ENCODE measurements around the gene CFAP97D2. TPM values are rescaled to one million over a fixed set of nuclear protein-coding genes. Genes with fewer than 3 reads are reported as not detected.

The CFAP97D2 gene
- total and polyA plus RNA-seq, 2 of the 13 experiments (the other 11 are each of a cell fraction or from before 2014, with no cell fraction given), result not detected

- DNase-seq (ENCODE audit: low spot score) (no peak), ATAC-seq (no peak), FAIRE-seq (no peak)
- no peak overlapping the region for H3K9ac ChIP-seq (ENCODE audit: insufficient read depth, low read depth, low read length)
- H3K27ac ChIP-seq (ENCODE audit: extremely low read length, insufficient read depth, low read length), result no peak overlapping the region
- H2AFZ ChIP-seq (ENCODE audit: low read length), result no peak overlapping the region
- H4K20me1 ChIP-seq (ENCODE audit: insufficient read depth, low read length), result no peaks in the 10 kb centered on the region
- no peaks in the 10 kb centered on the region for H3K4me1 ChIP-seq (ENCODE audit: insufficient read depth, low read length)
- H3K4me2 ChIP-seq (ENCODE audit: low read depth, low read length), result no peak overlapping the region
- no peak overlapping the region for H3K4me3 ChIP-seq (replicated peaks in 1 of 3; ENCODE audit: insufficient read depth in 1 of 3, low read depth in 2 of 3, low read length in 3 of 3)
- no TSS peak for BruUV-seq (replicated peaks)
- no peaks in the 10 kb centered on the region for H3K79me2 ChIP-seq (ENCODE audit: insufficient read depth, low read length)
- ChIA-PET POLR2A (no interaction called here), CTCF (ENCODE audit: low intra/inter-chr PET ratio, low total read pairs) (no interaction called here)
- peaks cover 21 to 79% of the 10 kb centered on the region in 2 experiments for H3K36me3 ChIP-seq (replicated peaks in 1 of 2; ENCODE audit: control insufficient read depth in 1 of 2, insufficient read depth in 2 of 2, low read length in 2 of 2)
- H3K9me3 ChIP-seq (ENCODE audit: low read length), result no peaks in the 10 kb centered on the region
- no peaks in the 10 kb centered on the region for H3K27me3 ChIP-seq (ENCODE audit: control insufficient read depth in 1 of 2, insufficient read depth in 2 of 2, low read length in 2 of 2)
- in situ Hi-C loops (cut with HindIII; ENCODE audit: extremely low pct_ligation_motif_present, low pct_unique_long_range_greater_than_20kb) (no loop called here), intact Hi-C loops (cut with micrococcal nuclease; ENCODE audit: unreplicated experiment) (no loop called here)
- 100% methylated on average over 3 of the region's 3 CpGs for WGBS (ENCODE audit: low lambda C conversion rate)
- TF ChIP-seq ZBTB26 (CRISPR knock-in tag; IDR thresholded peaks at IDR 0.05; ENCODE audit: borderline replicate concordance) (no peak), ATF2 (CRISPR knock-in tag; IDR thresholded peaks at IDR 0.05) (no peak), ZNF737 (CRISPR knock-in tag; IDR thresholded peaks at IDR 0.05; ENCODE audit: borderline replicate concordance) (no peak), ARNT (IDR thresholded peaks at IDR 0.05) (no peak), ZNF780A (CRISPR knock-in tag; IDR thresholded peaks at IDR 0.05) (no peak), ZGPAT (CRISPR knock-in tag; IDR thresholded peaks at IDR 0.05) (no peak), TOE1 (CRISPR knock-in tag; IDR thresholded peaks at IDR 0.05) (no peak), SETDB1 (CRISPR knock-in tag; IDR thresholded peaks at IDR 0.05; ENCODE audit: borderline replicate concordance) (no peak), MYNN (CRISPR knock-in tag; IDR thresholded peaks at IDR 0.05; ENCODE audit: low read depth) (no peak), GTF3A (CRISPR knock-in tag; conservative IDR thresholded peaks at IDR 0.05) (no peak), NR2F2 (IDR thresholded peaks at IDR 0.05; ENCODE audit: borderline replicate concordance, low read depth) (no peak), NCOA2 (CRISPR knock-in tag; IDR thresholded peaks at IDR 0.05) (no peak), ZIK1 (CRISPR knock-in tag; IDR thresholded peaks at IDR 0.05; ENCODE audit: borderline replicate concordance, low read depth) (no peak), PHF8 (CRISPR knock-in tag; IDR thresholded peaks at IDR 0.05) (no peak), MAFF (IDR thresholded peaks at IDR 0.05; ENCODE audit: low read depth, low read length) (no peak), SAFB2 (CRISPR knock-in tag; IDR thresholded peaks at IDR 0.05; ENCODE audit: borderline replicate concordance, low read depth) (no peak), TBL1XR1 (IDR thresholded peaks at IDR 0.05; ENCODE audit: borderline replicate concordance, low read length, partially characterized antibody) (no peak), GLI4 (CRISPR knock-in tag; IDR thresholded peaks at IDR 0.05; ENCODE audit: borderline replicate concordance) (no peak), TARDBP (CRISPR knock-in tag; IDR thresholded peaks at IDR 0.05) (no peak), CSRNP2 (CRISPR knock-in tag; conservative IDR thresholded peaks at IDR 0.05; ENCODE audit: low read depth) (no peak)
Measured at GRCh38 chr13:114243971-114244370, 64.9 kb downstream of the CFAP97D2 start.

Data from HepG2 (cell line).